Measurements from ENCODE around the gene ZNF554.
"Not testable (repeated sequence)": the region's sequence is repeated elsewhere in the genome, so short reads cannot be mapped to it uniquely, and the experiment has no call there.

Gene ZNF554

GRCh38 chr19:2790557-2791271 lies 29.0 kb upstream of the ZNF554 start:
- DNase-seq (ENCODE audit: low read depth in 2 of 2): no peak

- no peak for DNase-seq (ENCODE audit: low read depth in 2 of 2)
Observed at GRCh38 chr19:2791440-2791839, 28.2 kb upstream of the ZNF554 start.

- no peak for DNase-seq (ENCODE audit: low read depth in 2 of 2)
Observed at GRCh38 chr19:2791876-2792275, 27.8 kb upstream of the ZNF554 start.

- not testable (repeated sequence) for DNase-seq (ENCODE audit: low read depth in 2 of 2)
Observed at GRCh38 chr19:2792666-2793065, 27.0 kb upstream of the ZNF554 start.

- no peak for DNase-seq (ENCODE audit: low read depth in 2 of 2)
Observed at GRCh38 chr19:2793126-2793525, 26.5 kb upstream of the ZNF554 start.

GRCh38 chr19:2793577-2793976 lies 26.1 kb upstream of the ZNF554 start:
- no peak for DNase-seq (ENCODE audit: low read depth in 2 of 2)

- no peak for DNase-seq (ENCODE audit: low read depth in 2 of 2)
Observed at GRCh38 chr19:2795827-2796658, 23.6 kb upstream of the ZNF554 start.

GRCh38 chr19:2796659-2797266 lies 22.9 kb upstream of the ZNF554 start:
- no peak for DNase-seq (ENCODE audit: low read depth in 2 of 2)

- no peak for DNase-seq (ENCODE audit: low read depth in 2 of 2)
Observed at GRCh38 chr19:2797280-2797679, 22.4 kb upstream of the ZNF554 start.

- DNase-seq (ENCODE audit: low read depth in 2 of 2): no peak
Observed at GRCh38 chr19:2798158-2798685, 21.4 kb upstream of the ZNF554 start.

GRCh38 chr19:2798733-2799132 lies 20.9 kb upstream of the ZNF554 start:
- DNase-seq (ENCODE audit: low read depth in 2 of 2): no peak

- no peak for DNase-seq (ENCODE audit: low read depth in 2 of 2)
Observed at GRCh38 chr19:2799273-2800020, 20.2 kb upstream of the ZNF554 start.

GRCh38 chr19:2800506-2800905 lies 19.2 kb upstream of the ZNF554 start:
- no peak for DNase-seq (ENCODE audit: low read depth in 2 of 2)

GRCh38 chr19:2802826-2803225 lies 16.8 kb upstream of the ZNF554 start:
- no peak for DNase-seq (ENCODE audit: low read depth in 2 of 2)

- DNase-seq (ENCODE audit: low read depth in 2 of 2): no peak
Observed at GRCh38 chr19:2803486-2804155, 16.0 kb upstream of the ZNF554 start.

GRCh38 chr19:2804156-2805004 lies 15.3 kb upstream of the ZNF554 start:
- no peak for DNase-seq (ENCODE audit: low read depth in 2 of 2)

GRCh38 chr19:2805261-2805900 lies 14.3 kb upstream of the ZNF554 start:
- DNase-seq (ENCODE audit: low read depth in 2 of 2): no peak

- no peak for DNase-seq (ENCODE audit: low read depth in 2 of 2)
Observed at GRCh38 chr19:2805991-2806649, 13.5 kb upstream of the ZNF554 start.

- DNase-seq (ENCODE audit: low read depth in 2 of 2): no peak
Observed at GRCh38 chr19:2806736-2807378, 12.8 kb upstream of the ZNF554 start.
